LNCaP clone FGC (cell line): ENCODE data around the gene ABCC5.

ENCODE experiments used
- DNase-seq: peaks from one replicate; pipeline ENCODE4 v3.0.0-alpha.2; 2011; ENCODE audit warnings: low read depth
- H3K4me3 ChIP-seq: 2 replicates; pipeline ENCODE4 v1.5.1; 2011; ENCODE audit warnings: mild to moderate bottlenecking, low read depth, low read length, control low read depth
- CTCF ChIP-seq: IDR thresholded peaks from 2 replicates; pipeline ENCODE4 v1.5.1; 2012; ENCODE audit warnings: mild to moderate bottlenecking; ENCODE audit not compliant: control insufficient read depth, insufficient read depth; ENCODE audit errors: extremely low read depth

The ABCC5 gene

GRCh38 chr3:183873914-183874313 lies 143.8 kb downstream of the ABCC5 start:
- no peak overlapping the region for H3K4me3 ChIP-seq
- TF ChIP-seq CTCF = no peak
- no peak for DNase-seq

- H3K4me3 ChIP-seq = no peak overlapping the region
- DNase-seq = no peak
- no peak for TF ChIP-seq CTCF
Observed at GRCh38 chr3:183871541-183871940, 146.1 kb downstream of the ABCC5 start.

- DNase-seq = no peak
- no peak for TF ChIP-seq CTCF
- H3K4me3 ChIP-seq = no peak overlapping the region
Observed at GRCh38 chr3:183870563-183870962, 147.1 kb downstream of the ABCC5 start.
